Measurements from ENCODE around the gene CCT7.
A peak's percentile ranks its signal among the peaks of the same experiment; 100 is the strongest.

CCT7 gene

DNA sequence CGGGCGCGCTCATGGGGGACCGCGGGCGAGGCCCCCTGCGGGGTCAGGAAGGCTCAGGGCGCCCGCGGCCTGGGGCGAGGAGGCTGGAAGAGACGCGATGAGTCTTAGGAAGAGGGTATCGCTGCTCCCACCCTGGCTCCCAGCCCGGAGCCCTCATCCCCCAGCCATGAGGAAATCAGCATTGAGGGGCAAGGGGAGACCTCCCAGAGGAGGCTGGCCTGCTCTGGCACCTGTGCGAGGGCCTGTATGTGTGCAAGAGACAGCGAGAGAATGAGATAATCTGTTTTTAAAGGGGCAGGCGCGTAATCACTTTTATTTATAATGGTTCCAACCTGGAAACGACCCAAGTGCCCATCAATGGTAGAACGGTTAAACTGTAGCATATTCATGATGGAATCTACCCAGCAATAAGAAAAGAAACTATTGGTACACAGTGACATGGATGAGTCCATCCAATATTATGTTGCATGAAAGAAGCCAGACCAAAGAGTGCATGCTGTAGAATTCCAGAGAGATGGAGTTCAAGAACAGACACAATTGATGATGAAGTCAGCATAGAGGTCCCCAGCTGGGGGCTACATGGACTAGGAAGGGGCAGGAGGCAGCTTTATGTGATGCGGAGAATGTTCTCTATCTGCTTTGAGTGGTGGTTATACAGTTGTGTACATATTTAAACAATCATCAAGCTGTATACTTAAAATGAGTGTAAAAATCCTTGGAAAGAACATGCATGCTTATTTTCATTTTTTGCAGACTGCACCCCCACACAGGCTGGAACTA lies 35.8 kb downstream of the CCT7 start:
- peak; percentile 27 for DNase-seq

DNA sequence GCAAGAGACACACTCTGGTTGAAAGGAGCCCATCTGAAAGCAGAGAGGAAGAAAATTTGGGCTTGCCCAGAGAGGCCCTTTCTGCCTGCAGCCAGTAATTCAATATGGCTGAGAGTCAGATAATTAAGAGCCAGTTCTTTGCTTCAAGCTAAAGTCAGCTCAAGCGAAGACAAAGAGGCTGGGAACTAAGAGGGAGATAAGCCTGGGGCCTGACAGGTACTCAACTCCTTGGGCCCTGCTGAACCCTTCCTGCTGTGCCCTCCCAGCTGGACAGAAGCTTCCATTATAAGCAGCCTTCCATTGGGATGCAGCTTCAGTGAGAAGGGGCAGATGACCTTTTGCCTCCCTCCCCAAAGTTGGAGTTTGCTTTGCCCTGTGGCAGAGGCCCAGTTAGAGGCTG lies 38.2 kb downstream of the CCT7 start:
- DNase-seq, result no peak

GRCh38 chr2:73279852-73280251 lies 45.7 kb downstream of the CCT7 start:
- no peak for DNase-seq

GRCh38 chr2:73281244-73281643 lies 47.1 kb downstream of the CCT7 start:
- no peak for DNase-seq

GRCh38 chr2:73282924-73283544 lies 48.9 kb downstream of the CCT7 start:
- DNase-seq, result no peak

DNA sequence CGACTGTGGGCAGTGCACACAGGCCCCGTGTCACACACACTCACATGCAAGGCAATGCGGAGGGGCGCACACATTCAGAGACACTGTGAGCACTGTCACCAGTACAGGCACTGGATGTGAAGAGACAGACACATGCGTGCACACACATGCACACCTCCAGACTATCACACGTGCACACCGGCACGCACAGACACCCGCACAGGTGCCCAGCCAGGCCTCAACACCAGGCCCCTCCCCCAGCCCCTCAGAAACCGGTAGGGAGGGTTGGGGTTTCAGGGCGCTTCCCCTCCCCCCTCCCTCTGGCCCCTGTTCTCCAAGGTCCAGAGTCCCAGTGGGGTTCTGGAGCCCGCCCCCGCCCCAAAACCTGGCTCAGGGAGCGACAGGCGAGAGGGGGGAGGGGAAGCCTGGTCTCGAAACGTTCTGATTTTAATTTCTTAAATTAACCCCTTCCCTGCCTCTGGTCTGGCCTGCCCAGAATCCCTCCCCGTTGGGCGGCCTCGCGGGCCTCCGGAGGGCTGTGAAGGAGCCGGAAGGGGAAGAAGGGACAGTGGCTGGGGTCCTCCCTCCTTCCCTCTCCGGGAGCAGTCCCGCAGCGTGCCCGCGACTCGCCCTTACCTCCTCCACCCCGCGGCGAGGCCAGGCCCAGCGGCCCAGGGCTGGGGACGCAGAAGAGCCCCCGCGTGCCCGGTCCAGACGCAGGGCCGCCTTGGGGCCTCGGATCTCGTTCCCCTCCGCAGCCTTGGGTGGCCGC lies 49.6 kb downstream of the CCT7 start:
- no peak for DNase-seq

GRCh38 chr2:73284296-73285158 lies 50.4 kb downstream of the CCT7 start, which contains the start of gene FBXO41:
Gene FBXO41, minus strand, starts transcription at chr2:73284478. Its CDS starts 14,848 bp downstream, at chr2:73269630.
- DNase-seq, result peak; percentile 62

DNA sequence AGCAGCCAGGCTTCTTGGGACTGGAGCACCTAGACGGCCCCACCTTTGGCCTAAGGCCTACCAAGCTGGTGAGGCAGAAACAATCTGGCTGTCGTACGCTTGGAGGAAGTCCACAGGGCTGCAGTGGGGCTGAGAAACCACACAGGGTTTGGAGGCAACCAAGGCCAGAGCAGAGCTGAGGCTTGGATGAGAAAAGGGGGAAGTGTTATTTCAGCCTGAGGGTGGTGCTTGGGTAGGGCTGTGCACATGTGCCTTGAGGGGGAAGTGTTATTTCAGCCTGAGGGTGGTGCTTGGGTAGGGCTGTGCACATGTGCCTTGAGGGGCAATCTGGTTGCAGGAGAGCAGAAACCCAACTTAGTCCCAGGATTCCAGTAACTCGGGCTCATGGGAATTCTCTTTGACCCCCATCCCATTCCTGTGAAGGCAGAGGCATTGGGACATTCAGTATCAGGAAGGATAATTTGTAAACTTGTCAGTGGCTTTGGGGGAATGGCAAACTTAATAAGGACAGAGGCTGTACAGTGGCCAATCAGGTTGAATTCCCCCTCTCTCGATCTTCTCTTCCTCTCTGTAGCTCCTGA lies 51.1 kb downstream of the CCT7 start:
- no peak for DNase-seq

DNA sequence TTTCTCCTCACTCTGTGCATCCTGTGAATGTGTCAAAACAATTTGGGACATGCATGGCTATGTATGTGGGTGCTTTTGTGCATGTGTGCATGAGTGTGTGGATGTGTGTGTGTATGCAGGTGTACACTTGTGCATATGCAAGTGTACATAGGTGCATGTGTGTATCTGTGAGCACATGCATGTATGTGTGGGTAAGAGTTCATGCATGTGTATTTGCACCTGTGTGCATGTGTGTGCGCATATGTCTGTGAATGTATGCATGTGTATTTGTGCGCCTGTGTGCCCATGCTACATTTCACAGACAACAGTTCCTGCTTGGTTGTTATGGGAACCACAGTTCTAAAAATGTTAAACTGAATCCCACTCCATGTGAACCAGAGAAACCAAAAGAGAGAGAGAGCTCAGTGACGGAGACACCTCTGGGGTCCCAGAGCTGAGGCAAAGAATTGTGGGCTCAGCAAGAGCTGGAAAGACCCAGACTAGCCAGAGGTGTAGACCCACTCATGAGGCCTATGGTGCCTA lies 52.1 kb downstream of the CCT7 start:
- DNase-seq, result no peak

GRCh38 chr2:73289304-73289703 lies 55.2 kb downstream of the CCT7 start:
- no peak for DNase-seq

GRCh38 chr2:73290049-73290839 lies 56.1 kb downstream of the CCT7 start:
- DNase-seq, result peak; percentile 87

DNA sequence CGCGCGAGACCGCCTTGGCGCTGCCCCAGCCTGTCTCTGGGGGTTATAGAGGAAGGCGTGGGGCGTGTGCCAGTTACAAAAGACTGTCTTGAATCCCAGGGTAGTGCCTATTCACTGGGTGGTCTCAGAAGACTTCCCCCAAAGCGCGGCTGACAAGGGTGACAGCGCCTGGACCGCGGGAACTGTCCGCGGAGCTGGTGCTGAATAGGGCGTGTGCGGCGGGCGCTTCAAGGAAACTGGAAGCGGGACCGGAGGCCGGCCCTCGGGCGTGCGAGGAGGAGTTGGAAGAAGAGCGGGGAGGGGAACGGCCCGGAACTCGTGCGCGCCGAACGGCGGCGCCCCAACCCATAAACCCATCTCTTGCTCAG lies 57.0 kb downstream of the CCT7 start:
- no peak for DNase-seq

DNA sequence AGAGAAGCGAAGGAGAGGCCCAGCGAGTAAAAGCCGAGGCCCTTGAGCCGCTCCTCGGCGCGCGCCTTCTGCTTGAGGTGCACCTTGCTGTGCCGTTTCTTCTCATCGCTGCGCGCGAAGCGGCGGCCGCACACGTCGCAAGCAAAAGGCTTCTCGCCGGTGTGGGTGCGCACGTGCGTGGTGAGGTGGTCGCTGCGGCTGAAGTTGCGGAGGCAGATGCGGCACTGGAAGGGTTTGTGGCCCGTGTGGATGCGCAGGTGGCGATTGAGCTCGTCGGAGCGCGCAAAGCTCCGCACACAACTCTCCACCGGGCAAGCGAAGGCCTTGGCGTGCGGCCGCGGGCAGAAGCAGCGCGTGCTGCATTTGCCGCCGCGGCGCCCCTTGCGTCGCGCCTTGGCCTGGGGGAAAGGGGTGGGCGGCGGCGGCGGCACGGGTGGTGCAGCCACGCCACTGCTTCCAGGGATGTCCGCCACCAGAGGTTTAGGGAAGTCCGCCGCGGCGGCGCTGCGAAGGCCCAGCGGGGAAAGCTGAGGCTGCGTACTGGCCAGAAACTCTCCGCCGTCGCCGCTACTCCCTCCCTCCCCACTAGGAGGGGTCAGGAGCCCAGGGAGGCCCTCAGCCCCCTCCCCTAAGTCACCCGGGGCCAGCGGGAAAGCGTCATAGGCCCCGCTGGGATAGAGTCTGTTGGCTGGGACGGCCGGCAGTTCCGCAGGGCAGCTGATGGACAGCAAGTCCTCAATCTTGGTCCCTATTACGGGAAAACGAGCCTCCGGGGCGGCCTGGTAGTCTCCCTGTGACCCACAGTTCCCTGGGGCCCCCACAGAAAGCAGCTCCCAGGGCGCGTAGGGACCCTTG lies 57.6 kb downstream of the CCT7 start:
- DNase-seq, result peak; percentile 25

GRCh38 chr2:73292316-73292905 lies 58.3 kb downstream of the CCT7 start:
- no peak for DNase-seq

DNA sequence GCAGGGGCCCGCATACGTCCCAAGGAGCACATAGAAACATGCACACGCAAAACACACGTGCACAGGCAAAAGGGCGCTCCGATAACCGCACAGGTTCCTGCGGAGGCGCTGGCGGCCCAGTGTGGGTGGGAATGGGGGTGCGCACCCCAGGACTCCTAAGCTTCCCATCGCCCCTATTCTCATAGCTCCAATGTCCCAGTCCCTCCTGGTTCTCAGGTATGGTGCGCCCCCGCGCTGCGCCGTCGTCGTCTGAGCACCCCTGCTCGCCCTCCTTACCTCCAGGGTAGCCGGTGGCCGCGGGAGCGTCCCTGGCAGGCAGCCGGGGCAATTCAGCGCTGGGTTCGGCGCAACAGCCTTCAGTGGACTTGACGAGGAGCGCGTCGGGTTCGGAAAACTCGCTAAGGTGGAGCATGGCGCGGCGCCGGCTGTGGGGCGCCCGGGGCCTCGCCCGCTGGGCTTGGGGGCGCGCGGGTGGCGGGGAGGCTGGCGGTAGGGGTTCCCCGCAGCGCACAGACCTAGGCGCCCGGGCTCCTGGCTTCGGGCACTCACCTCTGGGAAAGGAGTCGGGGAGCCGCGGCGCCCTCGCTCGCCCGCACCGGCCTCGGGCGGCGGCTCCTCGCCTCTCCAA lies 58.9 kb downstream of the CCT7 start:
- DNase-seq, result no peak

GRCh38 chr2:73293534-73294171 lies 59.5 kb downstream of the CCT7 start, which contains the start of gene EGR4:
Gene EGR4, minus strand, starts transcription at chr2:73293548. Its CDS starts 231 bp downstream, at chr2:73293317.
- peak; percentile 88 for DNase-seq

GRCh38 chr2:73294239-73294638 lies 60.1 kb downstream of the CCT7 start:
- DNase-seq, result no peak

DNA sequence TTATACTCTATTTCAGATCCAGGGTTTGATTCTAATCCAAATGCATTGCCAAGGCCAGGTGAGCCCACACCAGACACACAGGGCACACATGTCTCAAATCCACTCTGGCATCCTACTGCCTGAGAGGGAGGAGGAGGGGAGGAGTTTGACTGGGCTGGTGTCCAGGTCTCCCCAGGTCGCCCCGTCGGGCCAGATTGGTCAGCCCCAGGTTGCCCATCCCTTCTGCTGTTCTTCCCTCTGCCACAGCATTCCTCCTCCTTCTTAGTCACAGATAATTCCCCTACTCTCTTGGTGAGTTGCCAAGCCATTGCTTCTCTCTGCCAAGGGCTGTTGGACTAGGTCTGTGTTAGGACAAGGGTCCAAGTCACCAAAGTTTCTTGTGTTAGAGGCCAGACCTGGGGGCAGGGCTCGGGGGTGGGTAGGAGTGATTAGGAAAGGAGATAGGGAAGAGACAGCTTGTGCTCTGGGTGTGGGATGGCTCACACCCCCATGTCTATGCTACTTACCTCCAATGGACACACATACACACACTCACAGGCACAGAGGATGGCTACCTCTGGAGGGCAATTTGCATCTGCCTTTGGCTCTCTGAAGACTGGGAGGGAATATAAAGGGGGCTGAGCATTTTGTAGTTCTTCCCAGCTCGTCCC lies 61.8 kb downstream of the CCT7 start:
- DNase-seq, result no peak

Measured in NCI-H510A treated with DMSO at 0.1 percent for 48 hours (cell line).